ENCODE data around the gene UNC5A. TPM values are rescaled to one million over a fixed set of nuclear protein-coding genes. Genes with fewer than 3 reads are reported as not detected.

Gene UNC5A
- total and polyA plus RNA-seq, 2 of the 8 experiments (the other 6 are each of a cell fraction or from before 2014, with no cell fraction given): 4.0 to 7.6 TPM

- TF ChIP-seq SUZ12 (IDR thresholded peaks at IDR 0.05; ENCODE audit: low read length): no peak
Measured at GRCh38 chr5:176878906-176879662, 68.7 kb downstream of the UNC5A start (continued).

Measured in H1 (cell line).